GM08714 (cell line): ENCODE measurements around the gene ANAPC15.

Experiments
- H3K4me3 ChIP-seq: fragments of 200-500 bp; sonication (Bioruptor generic); 2 replicates; pipeline ENCODE4 v1.5.1; 2014; ENCODE audit warnings: mild to moderate bottlenecking, low read length, inconsistent platforms
- ZNF274 ChIP-seq: IDR thresholded peaks from 2 replicates; pipeline ENCODE4 v1.6.1; 2012; ENCODE audit warnings: mild to moderate bottlenecking, low read depth, low read length

The ANAPC15 gene

DNA sequence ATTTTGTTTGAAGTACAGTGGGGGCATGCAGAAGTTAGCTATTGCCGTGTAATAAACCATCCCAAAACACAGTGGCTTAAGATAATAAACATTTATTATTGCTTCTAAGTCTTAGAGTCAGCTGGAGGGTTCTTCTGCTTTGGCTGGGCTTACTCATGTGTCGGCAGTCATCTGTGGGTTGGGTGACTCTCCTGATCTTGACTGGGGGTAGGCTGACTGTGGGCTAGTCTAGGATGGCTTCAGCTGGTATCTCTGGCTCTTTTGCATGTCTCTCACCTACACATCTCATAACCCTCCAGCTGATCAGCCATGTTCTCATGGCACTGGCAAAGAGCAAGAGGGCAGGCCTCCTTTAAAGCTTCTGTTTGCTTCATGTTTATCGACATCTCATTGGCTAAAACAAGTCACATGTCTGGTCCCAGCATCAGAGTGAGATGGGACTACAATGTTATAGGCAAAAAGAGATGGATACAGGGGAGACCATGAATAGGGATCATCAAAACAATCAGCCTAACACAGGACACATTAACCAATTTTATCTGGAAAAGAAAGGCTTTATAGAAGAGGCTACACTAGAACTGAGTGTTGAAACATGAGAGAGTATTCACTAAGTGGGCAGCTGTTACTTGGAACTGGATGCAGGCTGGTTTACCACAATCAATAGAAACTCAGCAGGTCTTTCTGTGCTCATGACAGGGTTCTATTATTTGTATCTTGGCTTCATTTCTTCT, 26.7 kb downstream of the ANAPC15 start:
- TF ChIP-seq ZNF274, result no peak

DNA sequence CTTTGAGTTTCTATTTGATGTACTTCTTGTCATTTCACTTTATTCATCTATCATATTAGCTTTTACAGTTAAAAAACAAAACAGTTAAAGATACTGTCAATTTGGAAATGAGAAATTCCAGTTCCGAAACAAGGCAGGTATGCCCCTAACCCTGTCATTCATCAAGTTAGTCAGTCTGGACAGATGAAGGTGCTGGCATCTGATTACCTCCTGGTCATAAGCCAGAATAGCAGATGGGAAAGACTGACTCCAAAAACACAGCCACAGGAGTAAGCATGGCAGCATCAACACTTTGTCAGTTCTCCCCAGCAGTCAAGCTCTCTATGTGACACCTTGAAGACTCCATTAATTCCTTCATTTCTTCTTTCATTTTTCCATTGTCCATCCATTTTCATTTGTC, 27.5 kb downstream of the ANAPC15 start:
- TF ChIP-seq ZNF274, result no peak
- H3K4me3 ChIP-seq, result no peak overlapping the region

More for the DNA sequence above, 26.7 kb downstream of the ANAPC15 start:
- no peak overlapping the region for H3K4me3 ChIP-seq

DNA sequence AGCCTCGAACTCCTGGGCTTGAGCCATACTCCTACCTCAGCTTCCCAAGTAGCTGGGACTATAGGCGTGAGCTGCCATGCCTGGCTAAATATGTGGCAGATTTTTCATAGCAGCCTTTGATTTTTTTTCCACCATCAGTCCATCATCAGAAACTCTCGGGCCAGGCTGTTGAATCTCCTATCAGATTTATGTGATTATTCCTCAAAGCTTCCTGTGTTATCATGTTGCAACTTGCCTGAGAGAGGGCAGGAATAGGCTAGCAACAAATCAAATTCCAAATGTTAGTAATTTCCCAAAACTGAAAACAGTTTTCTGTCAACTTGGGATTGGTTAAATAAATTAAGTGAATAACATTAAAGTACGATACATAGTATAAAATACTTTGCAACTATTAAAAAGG, 28.4 kb downstream of the ANAPC15 start:
- H3K4me3 ChIP-seq, result no peak overlapping the region
- no peak for TF ChIP-seq ZNF274

DNA sequence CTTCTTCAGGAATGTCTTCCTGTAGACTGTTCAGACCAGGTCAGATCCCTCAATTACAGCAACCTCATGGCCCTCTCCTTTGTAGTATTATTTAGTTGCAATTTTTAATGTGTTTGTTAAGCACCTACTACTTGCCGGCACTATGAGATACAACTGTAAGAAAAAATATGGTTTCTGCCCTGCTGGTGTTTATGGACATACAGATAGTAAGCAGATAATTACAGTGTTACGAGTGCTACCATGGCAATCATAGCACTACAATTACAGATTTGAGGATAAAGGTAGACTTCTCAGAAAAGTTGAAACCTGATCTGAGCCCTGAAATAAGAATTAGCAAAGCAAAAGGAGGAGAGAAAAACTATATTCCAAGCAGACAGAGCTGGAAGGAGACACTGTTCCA, 29.1 kb downstream of the ANAPC15 start:
- no peak overlapping the region for H3K4me3 ChIP-seq
- TF ChIP-seq ZNF274, result no peak

- TF ChIP-seq ZNF274, result no peak
- no peak overlapping the region for H3K4me3 ChIP-seq
These were observed 30.6 kb downstream of the ANAPC15 start for GRCh38 chr11:72081821-72082453.

DNA sequence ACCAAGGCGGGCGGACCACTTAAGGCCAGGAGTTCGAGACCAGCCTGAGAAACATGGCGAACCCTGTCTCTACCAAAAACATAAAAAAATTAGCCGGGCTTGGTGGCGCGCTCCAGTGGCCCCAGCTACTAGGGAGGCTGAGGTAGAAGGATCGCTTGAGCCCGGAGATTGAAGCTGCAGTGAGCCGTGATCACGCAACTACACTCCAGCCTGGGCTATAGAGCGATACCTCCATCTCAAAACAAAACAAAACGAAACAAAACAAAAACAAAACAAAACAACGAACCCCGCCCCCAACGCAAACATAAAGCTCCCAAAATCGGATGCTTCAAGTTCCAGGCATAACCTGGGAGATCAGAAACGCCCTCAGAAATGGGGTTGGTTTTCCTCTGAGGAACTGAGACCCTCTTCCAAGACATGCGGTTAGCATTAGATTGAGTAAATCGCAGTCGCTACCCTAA, 31.3 kb downstream of the ANAPC15 start:
- peak overlapping the region; percentile 66; the same call in 1 of the 2 replicates for H3K4me3 ChIP-seq

DNA sequence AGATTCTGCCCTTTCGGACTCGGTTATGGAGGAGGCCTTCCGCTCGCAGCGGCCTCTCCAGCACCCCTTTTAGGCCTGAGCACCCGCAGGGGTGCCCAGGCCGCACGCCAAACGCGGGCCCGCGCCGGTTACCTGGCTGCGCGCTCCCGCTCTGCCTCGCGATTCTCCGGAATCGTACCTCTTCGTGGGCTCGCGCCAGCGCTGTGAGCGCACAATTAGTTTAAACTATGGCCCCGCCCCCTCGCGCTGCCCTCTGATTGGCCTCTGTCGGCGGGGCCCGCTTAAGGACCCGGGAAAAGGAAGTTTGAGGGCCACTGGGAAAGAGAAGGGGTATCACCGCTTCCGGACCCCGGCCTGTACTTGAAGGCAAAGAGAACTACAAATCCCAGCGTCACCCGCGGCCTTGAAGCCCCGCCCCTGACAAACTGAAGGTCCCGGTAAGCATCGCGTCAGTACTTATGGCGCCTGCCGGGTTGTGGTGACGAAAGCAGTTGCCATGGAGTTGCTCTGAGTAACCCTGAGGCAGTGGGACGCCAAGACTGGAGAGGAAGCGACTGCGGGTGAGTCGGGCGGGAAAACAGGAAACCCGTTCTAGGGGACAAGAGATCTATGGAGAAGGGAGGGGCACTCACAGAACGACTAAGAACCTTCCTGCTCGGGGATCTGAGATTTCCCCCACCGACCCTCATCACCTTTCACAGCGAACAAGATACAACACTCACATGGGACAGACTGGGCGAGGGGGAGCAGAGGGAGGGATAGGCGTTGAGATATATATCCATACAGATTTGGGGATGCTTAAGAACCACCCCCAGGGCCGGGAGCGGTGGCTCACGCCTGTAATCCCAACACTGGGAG, 31.9 kb downstream of the ANAPC15 start, which contains the start of the genes LRRC51 and NUMA1:
Gene LRRC51 (plus strand): TSS at position 525 of the 858 bp plus-strand sequence. CDS start 8,234 bp downstream, outside the sequence.
Gene NUMA1 (minus strand): TSS at position 217 of the 858 bp plus-strand sequence. CDS start 44,599 bp downstream, outside the sequence.
- H3K4me3 ChIP-seq, result peak within 1 kb of the TSS; percentile 97
- no peak for TF ChIP-seq ZNF274

More for the DNA sequence above, 31.3 kb downstream of the ANAPC15 start:
- no peak for TF ChIP-seq ZNF274

GRCh38 chr11:72079819-72080325, 32.6 kb downstream of the ANAPC15 start:
- no peak for TF ChIP-seq ZNF274

DNA sequence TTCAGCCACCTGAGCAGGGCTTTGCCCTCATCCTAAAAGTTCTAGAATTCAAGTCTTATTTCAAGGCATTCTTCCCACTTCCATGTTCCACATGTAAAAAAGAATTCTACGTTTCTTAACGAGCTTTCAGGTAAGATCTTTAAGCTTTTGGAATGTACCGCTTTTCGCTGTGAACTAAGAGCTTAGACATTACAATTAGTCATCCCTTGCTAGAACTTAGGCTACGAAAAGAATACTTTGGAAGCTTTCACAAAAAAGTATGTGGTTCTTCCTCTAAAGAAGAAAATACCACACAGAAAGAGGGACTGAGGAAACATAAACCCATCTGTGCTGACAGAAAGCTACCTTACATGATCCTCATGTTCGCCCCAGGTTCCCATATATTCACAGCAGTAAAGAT, 34.0 kb downstream of the ANAPC15 start:
- H3K4me3 ChIP-seq, result 0 out of 2 replicates have a peak overlapping the region, but pooled peaks have one; percentile 8
- TF ChIP-seq ZNF274, result no peak

More at GRCh38 chr11:72079819-72080325, 32.6 kb downstream of the ANAPC15 start:
- H3K4me3 ChIP-seq, result peak overlapping the region; percentile 97

GRCh38 chr11:72075756-72076155, 36.7 kb downstream of the ANAPC15 start:
- H3K4me3 ChIP-seq, result no peak overlapping the region
- TF ChIP-seq ZNF274, result no peak

DNA sequence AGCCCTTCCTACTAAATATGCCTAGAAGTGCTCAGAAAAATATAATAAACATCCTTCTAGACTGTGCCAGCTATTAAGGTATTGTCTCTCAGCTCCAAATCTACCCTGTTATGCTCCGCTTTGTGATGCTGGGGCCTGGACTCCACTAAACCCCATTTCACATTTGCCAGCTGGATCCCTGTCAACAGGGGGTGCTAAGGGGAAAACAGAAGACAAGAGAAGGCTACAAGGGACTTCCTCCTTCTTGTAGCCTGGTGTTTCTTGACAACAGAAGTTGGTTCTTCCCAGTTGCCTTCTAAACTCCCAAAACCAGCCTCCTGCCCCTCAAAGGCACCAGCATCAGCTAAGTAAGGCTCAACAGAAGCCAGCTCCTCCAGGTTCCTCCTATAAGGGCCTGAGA, 37.4 kb downstream of the ANAPC15 start:
- H3K4me3 ChIP-seq, result no peak overlapping the region
- TF ChIP-seq ZNF274, result no peak

DNA sequence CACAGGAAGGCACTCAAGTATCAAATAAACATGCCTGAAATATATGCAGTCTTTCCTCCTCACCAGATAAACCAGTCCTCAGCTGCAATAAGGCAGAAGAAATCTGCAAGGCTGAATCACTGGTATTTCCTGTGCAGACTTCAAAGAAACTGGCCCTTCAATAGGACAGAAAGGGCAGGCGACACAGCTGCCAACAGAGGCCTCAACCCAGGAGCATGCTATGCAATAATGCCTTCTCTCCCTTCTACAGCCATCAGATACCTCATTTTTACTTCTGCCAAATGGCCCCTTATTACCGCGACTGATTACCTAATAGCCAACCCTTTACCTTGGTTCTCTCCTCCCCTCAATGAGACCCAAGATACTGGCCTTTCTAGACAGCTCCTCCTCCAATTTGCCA, 40.1 kb downstream of the ANAPC15 start:
- TF ChIP-seq ZNF274, result no peak
- H3K4me3 ChIP-seq, result no peak overlapping the region

DNA sequence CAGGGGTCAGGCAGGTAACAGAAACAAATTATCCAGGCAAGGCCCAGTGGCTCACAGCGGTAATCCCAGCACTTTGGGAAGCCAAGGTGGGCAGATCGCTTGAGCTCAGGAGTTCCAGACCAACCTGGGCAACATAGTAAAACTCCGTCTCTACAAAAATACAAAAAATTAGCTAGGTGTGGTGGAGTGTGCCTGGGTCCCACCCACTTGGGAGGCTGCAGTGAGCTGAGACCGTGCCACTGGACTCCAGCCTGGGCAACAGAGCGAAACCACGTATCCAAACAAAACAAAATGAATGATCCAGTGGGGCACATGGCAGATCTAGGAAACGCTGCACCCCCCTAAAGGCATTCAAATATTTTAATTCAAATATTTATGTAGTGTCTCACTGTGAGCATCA, 42.0 kb downstream of the ANAPC15 start:
- H3K4me3 ChIP-seq, result no peak overlapping the region
- no peak for TF ChIP-seq ZNF274

DNA sequence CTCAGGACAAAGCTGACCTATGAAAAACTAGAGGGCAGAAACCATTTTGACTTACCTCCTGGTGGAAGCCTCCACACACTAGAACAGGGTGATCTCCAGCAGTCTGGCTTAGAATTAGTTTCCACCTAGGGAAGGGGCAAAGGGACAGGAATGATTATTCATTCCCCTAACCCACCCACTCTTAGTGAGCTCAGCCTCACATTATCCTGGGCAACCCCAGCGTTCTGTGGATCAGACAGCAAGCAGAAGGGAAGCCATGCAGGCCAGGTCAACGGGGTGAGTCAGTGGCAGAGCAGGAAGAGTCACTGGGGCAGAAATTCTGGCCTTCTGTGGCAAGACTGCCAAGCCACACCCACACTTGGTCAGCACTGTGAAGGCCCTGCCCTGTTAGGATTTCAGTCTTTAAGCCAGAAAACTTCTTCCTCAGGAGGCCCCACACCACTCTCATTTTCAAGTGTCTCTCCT, 42.7 kb downstream of the ANAPC15 start:
- peak overlapping the region; percentile 44; the same call in 1 of the 2 replicates for H3K4me3 ChIP-seq

More for the DNA sequence above, 42.7 kb downstream of the ANAPC15 start:
- TF ChIP-seq ZNF274, result no peak
